HL-60 (cell line): ENCODE data around the gene OR10P1.

Source experiments
- DNase-seq, 2 experiments: peaks; one replicate each; pipeline ENCODE4 v3.0.0-alpha.2; 2010 to 2020; ENCODE audit warnings: low read depth in 1 of 2, low spot score in 1 of 2
- H3K27ac ChIP-seq: fragments of 250-450 bp; sonication (Bioruptor Pico); replicated peaks from 2 replicates; pipeline ENCODE4 v1.5.1; 2020; ENCODE audit warnings: mild to moderate bottlenecking, moderate library complexity
- H3K27me3 ChIP-seq: fragments of 250-450 bp; sonication (Bioruptor Pico); 2 replicates; pipeline ENCODE4 v1.5.1; 2021; ENCODE audit warnings: mild to moderate bottlenecking, moderate library complexity; ENCODE audit not compliant: insufficient read depth, poor library complexity, severe bottlenecking
- H3K4me3 ChIP-seq: replicated peaks from 2 replicates; pipeline ENCODE4 v1.5.1; 2011; ENCODE audit warnings: mild to moderate bottlenecking, control low read depth, low read length; ENCODE audit not compliant: insufficient read depth
- CTCF ChIP-seq: IDR thresholded peaks from one replicate; pipeline ENCODE4 v1.5.1; 2011; ENCODE audit warnings: low read length, control low read depth, inconsistent platforms; ENCODE audit not compliant: insufficient read depth
- GABPA ChIP-seq: IDR thresholded peaks from 2 replicates; pipeline ENCODE4 v1.6.1; 2012; ENCODE audit warnings: low read depth
- POLR2AphosphoS5 ChIP-seq: IDR thresholded peaks from 2 replicates; pipeline ENCODE4 v1.6.1; 2012; ENCODE audit warnings: low read depth
- REST ChIP-seq: IDR thresholded peaks from 2 replicates; pipeline ENCODE4 v1.6.1; 2012; ENCODE audit warnings: low read depth; ENCODE audit not compliant: insufficient replicate concordance
- SPI1 ChIP-seq: IDR thresholded peaks from 2 replicates; pipeline ENCODE4 v1.6.1; 2012; ENCODE audit warnings: low read depth, mild to moderate bottlenecking, borderline replicate concordance

The OR10P1 gene

GRCh38 chr12:55664826-55665225 is 28.1 kb downstream of the OR10P1 start:
- H3K27ac ChIP-seq, result no peak overlapping the region
- TF ChIP-seq CTCF, result no peak
- no peak for TF ChIP-seq SPI1
- TF ChIP-seq REST, result no peak
- TF ChIP-seq POLR2AphosphoS5, result no peak
- no peak for TF ChIP-seq GABPA
- DNase-seq, result no peak
- H3K27me3 ChIP-seq, result no peaks in the 10 kb centered on the region
- no peak overlapping the region for H3K4me3 ChIP-seq

GRCh38 chr12:55666508-55666907 is 29.8 kb downstream of the OR10P1 start:
- no peak overlapping the region for H3K4me3 ChIP-seq

GRCh38 chr12:55670276-55670675 is 33.6 kb downstream of the OR10P1 start:
- TF ChIP-seq CTCF, result no peak
- TF ChIP-seq POLR2AphosphoS5, result no peak
- TF ChIP-seq GABPA, result no peak
- no peak for TF ChIP-seq SPI1
- TF ChIP-seq REST, result no peak
- no peak for DNase-seq

More at GRCh38 chr12:55666508-55666907, 29.8 kb downstream of the OR10P1 start:
- no peak overlapping the region for H3K27ac ChIP-seq
- TF ChIP-seq POLR2AphosphoS5 (no peak), REST (no peak), SPI1 (no peak), CTCF (no peak), GABPA (no peak)
- DNase-seq, result no peak
- H3K27me3 ChIP-seq, result no peaks in the 10 kb centered on the region

More at GRCh38 chr12:55670276-55670675, 33.6 kb downstream of the OR10P1 start:
- Histone ChIP-seq H3K4me3 (no peak overlapping the region), H3K27ac (no peak overlapping the region), H3K27me3 (no peaks in the 10 kb centered on the region)
